Endothelial cell of umbilical vein (primary cell): Measurements from ENCODE around the gene TMEM205.

Experiments used
- CTCF ChIP-seq, 2 donors: IDR thresholded peaks; 1 replicate in 1 of 2; 2 replicates in 1 of 2; pipeline ENCODE4 v1.5.1; 2011; ENCODE audit warnings: low read length in 2 of 2, mild to moderate bottlenecking in 2 of 2, moderate library complexity in 2 of 2, control low read depth in 1 of 2, inconsistent platforms in 1 of 2, low read depth in 1 of 2; ENCODE audit not compliant: insufficient read depth in 1 of 2; ENCODE audit errors: extremely low read depth in 1 of 2
- EZH2 ChIP-seq: IDR thresholded peaks from 2 replicates; pipeline ENCODE4 v1.6.1; 2012; ENCODE audit warnings: borderline replicate concordance, low read depth, mild to moderate bottlenecking, moderate library complexity, low read length, inconsistent platforms; ENCODE audit not compliant: severe bottlenecking
- FOS ChIP-seq: IDR thresholded peaks from 2 replicates; pipeline ENCODE4 v1.6.1; 2011; ENCODE audit warnings: mild to moderate bottlenecking, low read length, moderate library complexity, borderline replicate concordance; ENCODE audit not compliant: insufficient read depth
- GATA2 ChIP-seq: IDR thresholded peaks from 2 replicates; pipeline ENCODE4 v1.7.0; 2011; ENCODE audit warnings: low read depth, mild to moderate bottlenecking, moderate library complexity, mixed read lengths, low read length; ENCODE audit not compliant: insufficient read length, insufficient read depth
- JUN ChIP-seq: IDR thresholded peaks from 2 replicates; pipeline ENCODE4 v1.6.1; 2011; ENCODE audit warnings: borderline replicate concordance, low read depth; ENCODE audit not compliant: insufficient read length, insufficient read depth
- MAX ChIP-seq: IDR thresholded peaks from 2 replicates; pipeline ENCODE4 v1.6.1; 2011; ENCODE audit not compliant: insufficient read depth, insufficient read length
- MYC ChIP-seq: IDR thresholded peaks from one replicate; pipeline ENCODE4 v1.6.1; 2011; ENCODE audit warnings: mild to moderate bottlenecking, low read depth, low read length
- POLR2A ChIP-seq: IDR thresholded peaks from 2 replicates; pipeline ENCODE4 v1.6.1; 2012; ENCODE audit warnings: low read depth, mild to moderate bottlenecking, control low read depth, low read length
- POLR2AphosphoS5 ChIP-seq: IDR thresholded peaks from 2 replicates; pipeline ENCODE4 v1.6.1; 2012; ENCODE audit warnings: low read depth, mild to moderate bottlenecking, control low read depth, low read length, moderate library complexity; ENCODE audit not compliant: insufficient read depth

GRCh38 chr19:11300811-11301120 lies 45.3 kb downstream of the TMEM205 start:
- no peak for TF ChIP-seq MYC
- TF ChIP-seq CTCF (IDR thresholded peaks at IDR 0.05; ENCODE audit: extremely low read depth in 1 of 2, insufficient read depth in 1 of 2, low read depth in 1 of 2, low read length in 2 of 2) = no peak
- TF ChIP-seq POLR2AphosphoS5 = no peak
- TF ChIP-seq EZH2 = no peak
- no peak for TF ChIP-seq POLR2A
- no peak for TF ChIP-seq MAX
- no peak for TF ChIP-seq JUN
- TF ChIP-seq GATA2 = no peak
- TF ChIP-seq FOS = no peak
